Hematopoietic multipotent progenitor cell (in vitro differentiated cells): Measurements from ENCODE around the gene CCDC149. TPM values are rescaled to one million over a fixed set of nuclear protein-coding genes. Genes with fewer than 3 reads are reported as not detected.

Experiments
- DNase-seq, 3 donors: peaks; one replicate each; pipeline ENCODE4 v3.0.0-alpha.2; 2011 to 2015; ENCODE audit warnings: low read depth in 2 of 3, low spot score in 2 of 3
- total RNA-seq: library from RNA; depleted of rRNA; stranded (reverse); fragments of >200 nt; gene quantifications from one replicate; pipeline ENCODE4 v1.2.3, GENCODE V29; 2012

Gene CCDC149
- total RNA-seq, 1 donor = 2.7 TPM

DNA sequence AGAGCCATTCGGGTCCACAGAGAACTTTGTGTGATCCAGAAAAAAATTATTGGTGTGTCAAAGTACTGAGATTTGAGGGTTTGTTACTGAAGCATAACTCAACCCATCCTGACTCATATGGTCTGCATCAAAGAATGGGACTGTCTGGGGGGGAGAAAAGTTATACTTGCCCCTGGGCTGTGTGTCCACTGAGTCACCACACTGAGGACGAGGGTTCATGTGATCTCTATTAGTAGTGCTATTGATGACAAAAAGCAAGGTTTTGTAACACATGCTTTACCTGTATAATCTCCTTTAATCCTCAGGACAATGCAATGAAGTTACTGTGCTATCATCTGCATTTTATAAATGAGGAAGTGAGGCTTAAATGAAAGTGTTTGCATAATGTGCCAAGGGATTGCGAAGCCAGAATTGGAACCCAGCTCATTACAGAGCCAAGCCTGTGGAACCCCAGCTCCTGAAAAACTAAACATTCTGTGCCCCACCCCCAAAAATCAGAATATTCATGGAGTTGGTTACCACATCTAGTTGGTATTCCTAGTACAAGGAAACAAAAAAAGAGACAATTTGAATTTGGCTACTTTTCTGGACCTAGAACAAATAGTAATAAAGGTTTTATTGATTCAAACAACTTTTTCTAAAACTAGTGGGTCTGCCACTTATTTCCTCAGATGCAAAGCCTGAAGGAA, 31.2 kb downstream of the CCDC149 start:
- no peak for DNase-seq

DNA sequence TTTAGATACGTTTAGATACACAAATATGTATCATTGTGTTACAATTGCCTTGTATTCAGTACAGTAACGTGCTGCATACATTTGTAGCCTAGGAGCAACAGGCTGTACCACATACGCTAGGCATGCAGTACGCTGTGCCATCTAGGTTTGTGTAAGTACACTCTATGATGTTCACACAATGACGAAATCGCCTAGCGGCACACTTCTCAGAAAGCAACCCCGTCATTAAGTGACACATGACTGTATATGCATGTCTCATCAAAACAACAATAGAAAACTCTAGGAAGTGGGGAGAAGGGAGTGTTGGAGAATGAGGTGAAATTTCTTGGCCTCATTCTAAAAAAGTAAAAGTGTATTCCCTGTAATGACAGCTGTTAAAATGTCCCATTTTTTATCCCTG, 32.7 kb downstream of the CCDC149 start:
- DNase-seq = no peak

DNA sequence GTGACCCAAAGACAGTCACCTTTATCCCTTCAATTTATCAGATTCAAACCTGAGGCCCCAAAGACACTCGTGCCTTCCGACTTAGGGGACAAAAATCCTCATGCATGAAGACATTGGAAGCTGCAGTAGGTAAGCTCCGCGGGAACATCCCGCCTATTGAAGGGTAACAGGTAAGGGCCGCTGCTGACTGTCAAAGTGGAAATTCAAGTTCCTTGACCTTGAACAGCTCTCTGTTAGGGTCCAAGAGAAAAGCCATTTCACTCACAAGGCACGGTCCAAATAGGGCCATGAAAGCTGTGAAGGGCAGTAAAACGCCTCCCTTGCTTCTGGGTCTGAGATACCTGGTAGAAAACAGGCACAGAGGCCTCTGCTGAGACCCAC, 34.2 kb downstream of the CCDC149 start:
- no peak for DNase-seq

DNA sequence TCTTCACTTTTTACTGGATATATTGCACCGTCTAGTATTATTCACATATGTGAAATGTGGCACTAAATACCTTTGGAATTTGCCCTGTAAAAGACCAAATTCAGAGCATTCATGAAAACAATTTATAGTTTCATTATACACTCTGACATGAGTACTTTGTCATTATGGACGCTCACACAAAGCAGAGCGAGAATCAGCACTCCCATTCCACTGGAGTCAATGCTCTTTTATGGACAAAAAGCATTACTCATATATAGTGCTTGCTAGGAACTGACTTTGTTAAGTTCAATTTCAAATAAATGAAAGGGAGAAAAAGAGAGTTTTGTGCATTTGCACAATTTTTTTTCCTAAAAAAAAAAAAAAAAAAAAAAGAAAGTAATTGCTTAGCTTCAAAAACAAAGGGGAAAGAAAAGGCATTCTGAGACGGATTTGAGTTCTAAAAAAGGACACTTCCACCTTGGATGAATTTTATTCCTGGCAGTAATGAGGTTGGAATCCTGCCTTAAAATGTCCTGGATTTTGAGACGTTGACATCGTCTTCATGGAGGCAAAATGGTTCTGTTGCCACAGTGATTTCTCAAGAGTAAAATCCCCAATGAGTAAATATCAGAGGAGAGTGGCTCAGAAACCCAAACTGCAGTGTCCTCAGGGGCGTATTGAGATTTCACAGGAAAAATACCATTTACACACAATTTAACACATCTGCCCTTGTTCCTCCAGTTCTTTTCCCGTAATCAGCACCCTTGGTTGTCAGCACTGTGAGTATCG, 34.8 kb downstream of the CCDC149 start:
- DNase-seq = no peak

DNA sequence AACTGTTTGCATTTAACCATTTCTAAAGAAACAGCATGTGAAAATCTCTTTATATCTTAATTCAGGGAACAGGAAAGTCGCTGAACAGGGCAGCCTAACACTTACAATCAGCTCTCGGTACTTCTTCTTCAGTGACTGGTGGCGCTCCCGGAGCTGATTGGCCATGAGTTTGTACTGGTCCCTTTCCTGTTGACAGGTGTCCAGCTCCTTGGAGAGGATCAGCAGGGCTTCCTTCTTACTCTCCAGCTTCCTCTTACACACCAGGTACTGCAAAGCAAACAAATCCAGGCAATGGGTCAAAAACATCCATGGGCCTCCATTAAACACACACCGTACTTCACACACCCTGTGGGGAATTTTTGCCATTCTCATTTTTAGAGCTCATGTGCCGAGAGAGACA, 36.4 kb downstream of the CCDC149 start:
- no peak for DNase-seq

DNA sequence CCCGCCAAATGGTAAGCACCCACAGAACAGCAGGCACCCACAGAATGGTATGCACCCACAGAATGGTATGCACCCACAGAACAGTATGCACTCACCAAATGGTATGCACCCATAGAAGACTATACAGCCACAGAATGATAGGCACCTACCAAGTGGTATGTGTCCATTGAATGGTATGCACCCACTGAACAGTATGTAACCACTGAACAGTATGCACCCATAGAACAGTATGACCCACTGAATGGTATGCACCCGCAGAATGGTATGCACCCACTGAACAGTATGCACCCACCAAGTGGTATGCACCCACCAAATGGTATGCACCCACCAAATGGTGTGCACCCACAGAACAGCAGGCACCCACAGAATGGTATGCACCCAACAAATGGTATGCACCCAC, 40.1 kb downstream of the CCDC149 start:
- no peak for DNase-seq

DNA sequence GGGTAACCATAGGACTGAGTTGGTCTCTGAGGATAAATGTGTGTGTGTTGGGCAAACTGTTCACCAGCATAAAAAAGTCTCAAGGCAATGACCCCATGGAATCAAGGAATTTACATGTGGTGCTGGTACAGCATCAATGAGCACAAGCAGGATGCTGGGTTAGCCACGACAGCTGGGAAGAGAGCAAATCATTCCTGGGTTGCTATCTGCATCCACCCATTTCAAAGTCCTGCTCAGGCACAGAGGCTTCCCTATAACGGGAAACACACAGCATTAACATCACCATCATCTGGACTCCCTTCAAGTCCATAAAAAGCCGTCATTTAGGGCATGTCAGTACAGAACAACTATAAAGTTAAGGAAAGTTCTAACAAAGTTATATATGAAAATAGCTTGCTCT, 41.6 kb downstream of the CCDC149 start:
- DNase-seq = no peak

DNA sequence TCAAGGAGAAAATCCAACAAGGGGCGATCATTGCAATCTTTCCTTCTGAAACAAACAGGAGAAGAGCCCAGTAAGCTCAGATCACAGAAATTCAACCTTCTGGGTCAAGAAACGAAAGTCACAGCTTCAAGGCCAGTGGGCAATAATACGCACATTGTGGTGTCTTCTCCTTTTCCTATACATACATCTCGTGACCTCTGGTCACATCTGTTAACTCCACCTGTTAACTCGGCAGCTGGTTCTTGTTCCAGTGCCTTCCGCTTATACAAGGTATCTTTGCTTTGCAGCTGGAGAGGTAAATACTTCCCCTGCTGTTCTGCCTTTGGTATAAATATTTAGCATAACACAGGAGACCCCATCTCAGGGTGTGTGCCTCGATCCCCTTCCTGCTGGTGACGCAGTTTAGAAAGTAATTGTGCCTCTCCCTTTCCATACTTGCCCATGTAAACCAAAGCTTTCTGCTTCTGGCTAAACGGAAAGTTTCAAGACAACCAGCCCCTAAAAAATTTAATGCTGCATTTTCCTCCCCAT, 45.0 kb downstream of the CCDC149 start:
- no peak for DNase-seq

DNA sequence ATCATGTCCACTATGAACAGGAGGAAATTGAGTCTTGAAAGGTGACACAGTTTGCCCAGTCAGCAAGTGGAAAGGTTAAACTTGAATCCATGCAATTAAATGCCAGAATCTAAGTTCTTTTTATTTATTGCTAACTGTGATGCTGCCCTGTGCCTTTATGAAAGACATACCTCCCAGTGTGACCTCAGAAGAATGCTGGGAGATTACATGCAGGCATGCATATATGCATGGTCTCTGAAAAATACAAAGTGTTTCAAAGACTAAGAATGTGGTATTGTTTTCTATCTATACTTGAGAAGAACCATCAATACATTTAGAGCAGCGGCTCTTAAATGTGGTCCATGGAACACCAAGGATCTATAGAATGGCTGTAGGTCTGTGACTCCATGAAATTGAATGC, 45.6 kb downstream of the CCDC149 start:
- DNase-seq = no peak

DNA sequence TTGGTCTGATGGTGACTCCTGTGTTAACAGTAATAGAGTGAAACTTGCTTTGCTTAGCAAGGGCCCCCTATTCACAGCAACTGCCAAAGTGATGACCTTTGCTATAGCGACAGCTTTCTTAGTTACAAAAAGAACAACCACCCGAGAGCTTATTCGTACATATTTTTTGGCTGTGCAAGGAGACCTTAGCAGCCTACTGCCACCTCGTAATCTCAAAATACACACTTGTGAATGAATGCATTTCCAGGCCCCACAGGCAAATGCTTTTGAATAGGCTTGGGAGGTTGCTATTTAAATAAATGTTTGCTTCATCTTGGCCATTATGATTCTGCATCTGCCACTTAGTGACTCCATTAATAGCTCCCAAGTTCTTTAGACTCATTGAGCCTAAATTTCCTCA, 47.4 kb downstream of the CCDC149 start:
- DNase-seq = no peak

- DNase-seq = no peak
Measured at GRCh38 chr4:24863799-24864198, 49.0 kb downstream of the CCDC149 start.

GRCh38 chr4:24862073-24862751, 50.6 kb downstream of the CCDC149 start:
- no peak for DNase-seq

DNA sequence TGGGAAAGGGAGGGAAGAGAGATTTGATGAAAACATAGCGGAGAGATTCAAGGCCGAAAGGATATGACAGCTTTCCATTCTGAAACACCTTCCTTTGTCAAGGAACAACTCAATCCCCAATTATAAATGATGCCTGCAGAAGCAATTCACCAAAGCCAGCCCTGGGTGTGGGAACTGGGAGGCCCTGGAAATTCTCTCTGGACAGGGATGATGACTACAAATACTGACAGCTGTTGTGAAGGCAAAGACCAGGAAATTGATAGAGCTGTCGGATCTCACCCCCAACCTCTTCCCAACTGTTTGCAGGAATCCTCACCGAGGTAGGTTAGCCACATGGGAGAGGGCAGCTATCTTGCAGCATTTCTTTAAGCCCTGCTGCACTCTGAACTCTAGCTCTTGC, 54.3 kb downstream of the CCDC149 start:
- no peak for DNase-seq

DNA sequence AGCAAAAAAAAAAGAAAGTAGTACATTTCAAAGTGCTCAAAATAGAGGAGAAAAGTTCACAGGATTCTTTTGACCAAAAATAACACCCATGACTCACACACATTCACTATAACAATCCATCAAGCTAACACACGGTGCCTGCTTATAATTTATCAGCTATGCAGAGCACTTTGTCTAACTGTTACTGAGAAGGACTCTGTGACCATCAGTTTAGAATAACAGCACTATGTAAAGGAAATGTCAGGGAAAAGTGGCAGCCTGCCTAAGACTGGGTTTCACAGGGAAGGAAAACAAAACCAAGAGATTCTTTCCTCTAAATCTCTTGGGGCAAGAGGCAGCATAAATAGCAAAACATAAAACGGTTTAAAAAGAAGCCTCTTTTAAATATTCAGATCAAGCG, 54.8 kb downstream of the CCDC149 start:
- DNase-seq = no peak

GRCh38 chr4:24856586-24856985, 56.3 kb downstream of the CCDC149 start:
- no peak for DNase-seq

- DNase-seq = no peak
Measured at GRCh38 chr4:24855741-24856140, 57.1 kb downstream of the CCDC149 start.

DNA sequence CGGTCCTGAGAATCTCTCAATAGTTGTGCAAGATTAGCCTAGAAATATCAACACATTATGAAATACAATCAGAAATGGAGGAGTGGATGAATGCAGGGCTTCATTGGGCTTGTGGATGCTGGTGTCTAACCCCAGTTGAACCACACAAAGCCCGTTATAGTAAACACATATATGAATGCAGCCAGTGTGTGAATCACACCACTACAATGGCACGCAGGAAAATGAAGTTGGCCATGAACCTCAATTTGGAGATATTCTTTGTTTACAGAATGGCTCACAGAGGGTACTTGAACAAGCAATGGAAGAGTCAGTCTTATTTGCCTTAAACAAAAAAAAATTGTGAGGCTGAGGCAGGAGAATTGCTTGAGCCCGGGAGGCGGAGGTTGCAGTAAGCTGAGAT, 59.7 kb downstream of the CCDC149 start:
- no peak for DNase-seq

DNA sequence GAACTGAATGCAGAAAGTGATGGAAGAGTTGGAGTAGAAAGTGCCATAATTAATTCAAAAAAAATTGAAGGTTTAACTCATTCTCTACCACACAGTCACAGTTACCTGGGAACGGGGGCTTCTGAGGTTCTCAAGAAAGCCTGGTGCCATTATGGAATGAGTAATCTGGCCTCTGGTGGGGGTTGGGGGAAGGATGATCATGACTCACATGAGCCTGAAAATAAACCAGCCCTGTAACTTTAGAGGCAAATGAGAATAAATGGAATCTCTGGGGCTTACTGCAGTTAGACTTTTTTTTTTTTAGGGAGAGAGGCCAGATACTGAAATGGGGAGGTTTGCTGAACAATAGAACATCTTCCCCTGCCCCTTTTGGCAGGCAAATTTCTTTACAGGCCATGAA, 62.2 kb downstream of the CCDC149 start:
- no peak for DNase-seq

DNA sequence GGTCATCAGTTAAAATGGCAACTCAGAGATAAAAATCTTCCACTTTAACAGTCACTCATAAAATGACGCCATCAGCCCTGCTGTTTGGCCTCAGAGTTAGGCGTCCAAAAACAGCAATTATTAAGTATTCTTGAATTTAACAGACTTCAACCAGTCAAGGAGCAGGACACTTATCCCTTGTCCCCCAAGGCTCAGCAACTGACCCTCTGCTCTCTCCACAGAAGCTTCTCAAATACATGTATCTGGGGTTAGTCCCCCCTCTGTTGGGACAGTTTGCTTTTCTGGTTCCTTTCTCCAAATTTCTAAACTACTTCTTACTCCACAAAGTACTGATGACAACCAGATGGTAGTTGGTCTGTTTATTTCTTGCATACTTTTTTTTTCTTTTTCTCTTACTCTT, 63.1 kb downstream of the CCDC149 start:
- no peak for DNase-seq

DNA sequence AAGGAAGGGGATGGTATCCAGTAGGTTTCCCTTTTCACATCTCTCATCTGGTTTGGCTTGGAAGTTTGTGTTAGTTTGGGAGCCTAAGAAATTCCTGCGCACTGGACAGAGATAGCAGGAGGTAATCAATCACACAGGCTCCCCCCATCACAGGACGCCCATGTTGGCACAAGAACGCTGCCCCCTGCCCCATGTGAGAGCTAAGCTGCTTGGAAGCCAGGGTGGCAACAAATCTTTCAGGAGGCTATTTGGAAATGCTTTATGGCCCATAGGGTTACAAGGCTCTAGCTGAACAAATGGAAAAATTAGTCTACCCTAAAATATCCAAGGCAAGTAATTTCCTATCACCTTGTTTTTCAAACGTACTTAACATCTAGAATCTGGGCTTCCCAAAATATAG, 63.5 kb downstream of the CCDC149 start:
- no peak for DNase-seq

DNA sequence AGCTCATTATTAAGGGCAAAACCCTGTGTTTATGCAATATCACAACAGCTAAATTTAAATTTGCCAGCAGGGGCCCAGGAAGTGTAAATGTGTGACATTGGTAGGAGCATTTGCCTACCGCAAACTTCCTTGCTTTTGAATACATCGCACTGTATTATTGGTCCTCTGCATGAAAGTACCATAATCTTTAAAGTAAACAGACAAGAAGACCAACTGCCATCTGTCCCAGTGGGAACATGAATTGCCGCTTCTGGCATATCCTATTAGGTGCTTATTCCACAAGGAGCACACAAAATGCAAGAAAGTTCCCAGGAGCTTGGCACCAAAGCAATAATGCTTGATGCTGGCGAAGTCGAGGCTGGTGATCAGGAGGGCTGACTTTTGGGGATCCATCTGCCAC, 66.1 kb downstream of the CCDC149 start:
- no peak for DNase-seq

DNA sequence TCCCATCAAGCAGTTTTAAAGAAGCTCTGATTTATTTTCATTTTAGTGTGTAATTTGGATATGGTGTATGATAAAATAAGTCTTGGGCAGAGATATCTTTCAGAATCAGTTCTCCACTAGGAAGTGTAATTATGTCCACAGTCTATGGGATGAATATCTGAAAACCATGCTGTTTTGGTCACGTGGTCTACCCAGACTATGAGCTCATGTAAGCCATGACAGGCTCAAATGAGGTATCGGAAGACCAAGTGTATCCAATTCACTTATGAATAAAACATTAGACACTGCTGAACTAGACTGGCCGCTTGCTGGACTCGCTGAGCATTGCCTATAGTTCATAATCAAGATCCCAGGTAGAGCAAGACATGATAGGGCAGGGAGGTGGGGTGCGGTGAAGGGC, 66.9 kb downstream of the CCDC149 start:
- DNase-seq = no peak
